Sigmoid colon (tissue), 4 donors: Measurements from ENCODE around the gene COX6B2.

ENCODE experiments used
- EP300 ChIP-seq, 4 donors: sonication (generic); formaldehyde crosslinking; IDR thresholded peaks; one replicate each; pipeline ENCODE4 v1.6.1; 2017; ENCODE audit warnings: antibody characterized with exemption in 4 of 4
- POLR2A ChIP-seq, 2 donors: fragments of 450-650 bp; IDR thresholded peaks; one replicate each; pipeline ENCODE4 v1.6.1; 2016; ENCODE audit warnings: antibody characterized with exemption in 2 of 2, mild to moderate bottlenecking in 2 of 2, moderate library complexity in 2 of 2
- POLR2AphosphoS5 ChIP-seq, 4 donors: sonication (generic); formaldehyde crosslinking; IDR thresholded peaks; one replicate each; pipeline ENCODE4 v1.6.1; 2017; ENCODE audit warnings: antibody characterized with exemption in 4 of 4
- TF ChIP-seq, protein P1 (sequence below), 4 experiments: fragments of 450-650 bp in 3 of 4; fragments of 200-600 bp in 1 of 4; IDR thresholded peaks; one replicate each; pipeline ENCODE4 v1.5.1; 2016 to 2019; ENCODE audit warnings: antibody characterized with exemption in 4 of 4, mild to moderate bottlenecking in 3 of 4, moderate library complexity in 2 of 4

DNA sequence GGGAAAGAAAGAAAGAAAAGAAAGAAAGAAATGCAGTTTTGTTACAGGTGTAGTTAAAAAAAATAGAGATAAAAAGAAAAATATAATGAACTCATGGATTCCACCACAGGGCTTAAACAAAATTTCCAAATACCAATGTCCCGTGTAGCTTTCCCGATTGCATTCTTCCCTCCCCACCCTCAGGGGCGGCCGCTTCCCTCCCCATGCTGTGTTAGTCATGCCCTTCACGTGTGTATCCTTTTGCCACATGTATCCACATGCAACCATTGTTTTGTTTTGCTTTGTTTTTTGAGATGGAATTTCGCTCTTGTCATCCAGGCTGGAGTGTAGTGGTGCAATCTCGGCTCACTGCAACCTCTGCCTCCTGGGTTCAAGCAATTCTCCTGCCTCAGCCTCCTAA, 18.4 kb downstream of the COX6B2 start:
- no peak for TF ChIP-seq EP300 (IDR thresholded peaks at IDR 0.05)
- TF ChIP-seq, protein P1, sequence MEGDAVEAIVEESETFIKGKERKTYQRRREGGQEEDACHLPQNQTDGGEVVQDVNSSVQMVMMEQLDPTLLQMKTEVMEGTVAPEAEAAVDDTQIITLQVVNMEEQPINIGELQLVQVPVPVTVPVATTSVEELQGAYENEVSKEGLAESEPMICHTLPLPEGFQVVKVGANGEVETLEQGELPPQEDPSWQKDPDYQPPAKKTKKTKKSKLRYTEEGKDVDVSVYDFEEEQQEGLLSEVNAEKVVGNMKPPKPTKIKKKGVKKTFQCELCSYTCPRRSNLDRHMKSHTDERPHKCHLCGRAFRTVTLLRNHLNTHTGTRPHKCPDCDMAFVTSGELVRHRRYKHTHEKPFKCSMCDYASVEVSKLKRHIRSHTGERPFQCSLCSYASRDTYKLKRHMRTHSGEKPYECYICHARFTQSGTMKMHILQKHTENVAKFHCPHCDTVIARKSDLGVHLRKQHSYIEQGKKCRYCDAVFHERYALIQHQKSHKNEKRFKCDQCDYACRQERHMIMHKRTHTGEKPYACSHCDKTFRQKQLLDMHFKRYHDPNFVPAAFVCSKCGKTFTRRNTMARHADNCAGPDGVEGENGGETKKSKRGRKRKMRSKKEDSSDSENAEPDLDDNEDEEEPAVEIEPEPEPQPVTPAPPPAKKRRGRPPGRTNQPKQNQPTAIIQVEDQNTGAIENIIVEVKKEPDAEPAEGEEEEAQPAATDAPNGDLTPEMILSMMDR (IDR thresholded peaks at IDR 0.05) = no peak
- TF ChIP-seq POLR2AphosphoS5 (IDR thresholded peaks at IDR 0.05) = no peak
- TF ChIP-seq POLR2A (IDR thresholded peaks at IDR 0.05) = no peak
